Caco-2 (cell line): ENCODE results near the gene ODF4. TPM values are rescaled to one million over a fixed set of nuclear protein-coding genes. Genes with fewer than 3 reads are reported as not detected.

ENCODE experiments used
- Bru-seq: library from RNA; stranded (reverse); fragments of 400-500 nt; gene quantifications from one replicate; lab custom pipeline; 2021; lab: Mats Ljungman, UMichigan
- BruChase-seq, 2 experiments: library from RNA; stranded (reverse); fragments of 400-500 nt; gene quantifications; one replicate each; lab custom pipeline; 2021; lab: Mats Ljungman, UMichigan
- BruUV-seq: library from RNA; stranded (reverse); fragments of 400-500 nt; replicated peaks from 2 replicates; lab custom pipeline; 2021; lab: Mats Ljungman, UMichigan
- CTCF ChIA-PET: fragments of 300-600 bp; sonication (Branson Sonifier 250); formaldehyde crosslinking; loops from one replicate; lab custom pipeline; 2022; ENCODE audit warnings: antibody characterized with exemption; lab: Charles Lee
- POLR2A ChIA-PET: fragments of 300-600 bp; sonication (Branson Sonifier 250); formaldehyde crosslinking; loops from one replicate; lab custom pipeline; 2022; ENCODE audit warnings: antibody characterized with exemption; lab: Charles Lee
- DNase-seq, 2 experiments: peaks; one replicate each; pipeline versions ENCODE4 v3.0.0 to v3.0.0-alpha.2; 2020 to 2022
- H3K27me3 ChIP-seq: replicated peaks from 2 replicates; pipeline ENCODE4 v1.6.0; 2011; ENCODE audit warnings: low read length; ENCODE audit not compliant: control insufficient read depth, insufficient read depth
- H3K36me3 ChIP-seq: 2 replicates; pipeline ENCODE4 v1.5.1; 2011; ENCODE audit warnings: low read length; ENCODE audit not compliant: control insufficient read depth, insufficient read depth
- H3K4me1 ChIP-seq: fragments of 250-450 bp; sonication (Bioruptor Pico); 2 replicates; pipeline ENCODE4 v1.5.1; 2020; ENCODE audit warnings: mild to moderate bottlenecking
- H3K4me3 ChIP-seq: 2 replicates; pipeline ENCODE4 v1.5.1; 2011; ENCODE audit warnings: low read depth, mild to moderate bottlenecking, control low read depth, low read length
- H3K9me3 ChIP-seq: fragments of 250-450 bp; sonication (Bioruptor Pico); 2 replicates; pipeline ENCODE4 v1.5.1; 2020; ENCODE audit warnings: mild to moderate bottlenecking, moderate library complexity
- H3K27ac Mint-ChIP-seq: one replicate; pipeline ENCODE4 v1.8.0; 2022; ENCODE audit warnings: mixed read lengths; ENCODE audit not compliant: unreplicated experiment
- H3K27me3 Mint-ChIP-seq: one replicate; pipeline ENCODE4 v1.8.0; 2022; ENCODE audit warnings: mixed read lengths; ENCODE audit not compliant: insufficient read depth, unreplicated experiment
- H3K36me3 Mint-ChIP-seq: one replicate; pipeline ENCODE4 v1.8.0; 2022; ENCODE audit warnings: mild to moderate bottlenecking, mixed read lengths; ENCODE audit not compliant: insufficient read depth, unreplicated experiment
- H3K4me1 Mint-ChIP-seq: one replicate; pipeline ENCODE4 v1.8.0; 2022; ENCODE audit warnings: low read depth, mixed read lengths; ENCODE audit not compliant: unreplicated experiment
- H3K4me3 Mint-ChIP-seq: one replicate; pipeline ENCODE4 v1.8.0; 2022; ENCODE audit warnings: mild to moderate bottlenecking, moderate library complexity, mixed read lengths; ENCODE audit not compliant: unreplicated experiment
- H3K9me3 Mint-ChIP-seq: one replicate; pipeline ENCODE4 v1.8.0; 2022; ENCODE audit warnings: mixed read lengths; ENCODE audit not compliant: unreplicated experiment
- CTCF ChIP-seq, 2 experiments: fragments of 200-600 bp in 1 of 2; IDR thresholded peaks; 1 replicate in 1 of 2; 2 replicates in 1 of 2; pipeline versions ENCODE4 v1.5.1 to v1.8.0; 2011 to 2022; ENCODE audit warnings: antibody characterized with exemption in 1 of 2, control low read depth in 1 of 2, inconsistent platforms in 1 of 2, low read depth in 1 of 2, low read length in 1 of 2, mild to moderate bottlenecking in 1 of 2, moderate library complexity in 1 of 2; ENCODE audit not compliant: insufficient read depth in 1 of 2, severe bottlenecking in 1 of 2, unreplicated experiment in 1 of 2
- intact Hi-C: fragments of 100-400 bp; cut with micrococcal nuclease; formaldehyde crosslinking; loops from one replicate; pipeline ENCODE4 v1.10.0; 2022; ENCODE audit not compliant: unreplicated experiment
- long read RNA-seq: library from polyadenylated mRNA; stranded (forward); transcript quantifications from one replicate; pipeline ENCODE4 v2.0.0, GENCODE V29; 2022
- total RNA-seq: library from RNA; stranded (reverse); gene quantifications from 2 replicates; pipeline ENCODE4 v1.2.3, GENCODE V29; 2022

ODF4 gene, protein sequence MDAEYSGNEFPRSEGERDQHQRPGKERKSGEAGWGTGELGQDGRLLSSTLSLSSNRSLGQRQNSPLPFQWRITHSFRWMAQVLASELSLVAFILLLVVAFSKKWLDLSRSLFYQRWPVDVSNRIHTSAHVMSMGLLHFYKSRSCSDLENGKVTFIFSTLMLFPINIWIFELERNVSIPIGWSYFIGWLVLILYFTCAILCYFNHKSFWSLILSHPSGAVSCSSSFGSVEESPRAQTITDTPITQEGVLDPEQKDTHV
- total RNA-seq: not detected in 2 replicates
- not detected for Bru-seq, nascent RNA
- not detected for BruChase-seq, experiment 1, labeled RNA remaining after a 2-hour chase
- BruChase-seq, experiment 2, labeled RNA remaining after a 6-hour chase: not detected
- long read RNA-seq: 0 reads

DNA sequence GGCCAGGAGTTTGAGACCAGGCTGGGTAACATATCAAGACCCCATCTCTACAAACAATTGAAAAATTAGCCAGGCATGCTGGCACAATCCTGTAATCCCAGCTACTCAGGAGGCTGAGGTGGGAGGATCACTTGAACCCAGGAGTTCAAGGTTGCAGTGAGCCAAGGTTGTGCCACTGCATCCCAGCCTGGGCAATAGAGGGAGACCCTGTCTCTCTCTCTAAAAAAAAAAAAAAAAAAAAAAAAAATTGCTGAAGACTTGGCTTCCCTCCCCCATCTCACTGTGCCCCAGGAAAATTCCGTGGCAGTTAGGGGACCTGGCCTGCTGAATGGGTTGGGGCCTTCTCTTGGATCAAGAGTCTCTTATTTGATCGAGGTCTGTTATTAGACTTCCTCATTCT is at the start of gene ODF4:
ODF4 (plus strand) TSS at position 301 of the 400 bp plus-strand sequence. CDS start 212 bp downstream, outside the sequence.
- H3K4me3 ChIP-seq: no peak within 1 kb of the TSS
- no peaks in the 10 kb centered on the region for H3K9me3 Mint-ChIP-seq
- no peak for DNase-seq
- H3K36me3 Mint-ChIP-seq: no peaks in the 10 kb centered on the region
- no peak within 1 kb of the TSS for H3K27ac Mint-ChIP-seq
- CTCF ChIA-PET: no interaction called here
- H3K27me3 ChIP-seq: no peaks in the 10 kb centered on the region
- H3K4me3 Mint-ChIP-seq: no peak within 1 kb of the TSS
- intact Hi-C loops: no loop called here
- H3K4me1 ChIP-seq: no peaks in the 10 kb centered on the region
- no peak for TF ChIP-seq CTCF (IDR thresholded peaks at IDR 0.05; ENCODE audit: insufficient read depth in 1 of 2, low read depth in 1 of 2, low read length in 1 of 2, severe bottlenecking in 1 of 2, unreplicated experiment in 1 of 2)
- H3K27me3 Mint-ChIP-seq: no peaks in the 10 kb centered on the region
- no TSS peak for BruUV-seq
- H3K9me3 ChIP-seq: no peaks in the 10 kb centered on the region
- no peaks in the 10 kb centered on the region for H3K4me1 Mint-ChIP-seq
- no peaks in the 10 kb centered on the region for H3K36me3 ChIP-seq
- POLR2A ChIA-PET: no interaction called here

DNA sequence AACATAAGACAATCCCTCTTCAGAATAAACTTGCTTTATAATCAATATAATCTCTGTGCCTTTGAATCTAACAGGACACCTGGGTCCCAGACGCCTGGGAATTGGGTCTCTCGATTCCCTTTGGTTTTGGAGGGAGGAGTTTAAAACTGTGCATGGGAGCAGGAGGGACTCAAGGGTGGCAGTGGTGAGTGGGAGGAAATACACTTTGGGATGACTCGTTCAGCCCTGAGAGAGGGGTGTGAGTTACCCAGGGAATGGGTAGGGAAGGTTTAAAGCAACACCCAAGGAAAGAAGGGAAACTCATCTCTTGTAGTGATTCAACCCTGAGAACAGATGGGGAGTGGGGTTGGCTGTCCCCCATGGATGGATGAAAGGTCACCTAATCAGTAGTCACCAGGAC is 49.6 kb upstream of the ODF4 start:
- BruUV-seq: no TSS peak
- Histone ChIP-seq H3K36me3 (no peaks in the 10 kb centered on the region), H3K4me3 (no peak overlapping the region), H3K4me1 (peaks cover 9% of the 10 kb centered on the region; the same call in 1 of the 2 replicates), H3K9me3 (no peaks in the 10 kb centered on the region), H3K27me3 (no peaks in the 10 kb centered on the region)
- Mint-ChIP-seq H3K27me3 (no peaks in the 10 kb centered on the region), H3K9me3 (no peaks in the 10 kb centered on the region), H3K4me3 (no peak overlapping the region), H3K27ac (no peak overlapping the region), H3K36me3 (no peaks in the 10 kb centered on the region), H3K4me1 (peaks cover 7% of the 10 kb centered on the region)
- POLR2A ChIA-PET: no interaction called here
- DNase-seq: no peak
- TF ChIP-seq CTCF (IDR thresholded peaks at IDR 0.05; ENCODE audit: insufficient read depth in 1 of 2, low read depth in 1 of 2, low read length in 1 of 2, severe bottlenecking in 1 of 2, unreplicated experiment in 1 of 2): no peak
- intact Hi-C loops: no loop called here
- CTCF ChIA-PET: no interaction called here

- CTCF ChIA-PET: no interaction called here
- H3K27me3 ChIP-seq: no peaks in the 10 kb centered on the region
- H3K9me3 ChIP-seq: no peaks in the 10 kb centered on the region
- Mint-ChIP-seq H3K4me1 (peaks cover 7% of the 10 kb centered on the region), H3K27me3 (no peaks in the 10 kb centered on the region), H3K36me3 (no peaks in the 10 kb centered on the region), H3K4me3 (no peak overlapping the region), H3K27ac (no peak overlapping the region), H3K9me3 (no peaks in the 10 kb centered on the region)
- intact Hi-C loops: no loop called here
- no peak overlapping the region for H3K4me3 ChIP-seq
- H3K4me1 ChIP-seq: peaks cover 8% of the 10 kb centered on the region; the same call in 1 of the 2 replicates
- TF ChIP-seq CTCF (IDR thresholded peaks at IDR 0.05; ENCODE audit: insufficient read depth in 1 of 2, low read depth in 1 of 2, low read length in 1 of 2, severe bottlenecking in 1 of 2, unreplicated experiment in 1 of 2): no peak
- POLR2A ChIA-PET: no interaction called here
- DNase-seq: no peak
- no peaks in the 10 kb centered on the region for H3K36me3 ChIP-seq
- BruUV-seq: no TSS peak
These were observed 46.8 kb upstream of the ODF4 start for GRCh38 chr17:8292639-8293395.
